NCI-H2196 (cell line): ENCODE results near the gene HOXB2.
"Not testable (repeated sequence)": the region's sequence is repeated elsewhere in the genome, so short reads cannot be mapped to it uniquely, and the experiment has no call there.

Experiments used
- DNase-seq: peaks from one replicate; lab custom pipeline; 2025; ENCODE audit not compliant: unreplicated experiment; lab: John Stamatoyannopoulos, UW

The HOXB2 gene

GRCh38 chr17:48542114-48542656, 2.7 kb downstream of the HOXB2 start:
- DNase-seq = no peak

GRCh38 chr17:48541577-48542113, 3.3 kb downstream of the HOXB2 start:
- DNase-seq = no peak

GRCh38 chr17:48541036-48541576, 3.8 kb downstream of the HOXB2 start:
- no peak for DNase-seq

- no peak for DNase-seq
Observed at GRCh38 chr17:48540213-48540612, 4.7 kb downstream of the HOXB2 start.

- DNase-seq = no peak
Observed at GRCh38 chr17:48539177-48539576, 5.7 kb downstream of the HOXB2 start.

- DNase-seq = no peak
Observed at GRCh38 chr17:48537316-48537715, 7.6 kb downstream of the HOXB2 start.

- not testable (repeated sequence) for DNase-seq
Observed at GRCh38 chr17:48535793-48536559, 8.9 kb downstream of the HOXB2 start.

- no peak for DNase-seq
Observed at GRCh38 chr17:48532261-48532660, 12.6 kb downstream of the HOXB2 start.

- no peak for DNase-seq
Observed at GRCh38 chr17:48530887-48531272, 14.0 kb downstream of the HOXB2 start, which contains the start of gene HOXB1. TSS of gene HOXB1 (minus strand) at chr17:48531011. CDS start at chr17:48530904, 107 bp downstream.

- no peak for DNase-seq
Observed at GRCh38 chr17:48530208-48530886, 14.6 kb downstream of the HOXB2 start.

- DNase-seq = no peak
Observed at GRCh38 chr17:48529683-48530009, 15.3 kb downstream of the HOXB2 start.

- no peak for DNase-seq
Observed at GRCh38 chr17:48528936-48529682, 15.8 kb downstream of the HOXB2 start.

GRCh38 chr17:48528153-48528935, 16.6 kb downstream of the HOXB2 start:
- no peak for DNase-seq

- DNase-seq = no peak
Observed at GRCh38 chr17:48527547-48527932, 17.4 kb downstream of the HOXB2 start.

GRCh38 chr17:48526608-48527546, 18.0 kb downstream of the HOXB2 start:
- no peak for DNase-seq

- DNase-seq = no peak
Observed at GRCh38 chr17:48523010-48523409, 21.9 kb downstream of the HOXB2 start.

- DNase-seq = peak; percentile 82
Observed at GRCh38 chr17:48522031-48522653, 22.8 kb downstream of the HOXB2 start.

- no peak for DNase-seq
Observed at GRCh38 chr17:48520631-48521079, 24.3 kb downstream of the HOXB2 start.

- DNase-seq = no peak
Observed at GRCh38 chr17:48519427-48519826, 25.5 kb downstream of the HOXB2 start.
